Caco-2 (cell line): Measurements from ENCODE around the gene TP53I13. TPM values are rescaled to one million over a fixed set of nuclear protein-coding genes. Genes with fewer than 3 reads are reported as not detected.

Experiments used
- BruUV-seq: library from RNA; stranded (reverse); fragments of 400-500 nt; replicated peaks from 2 replicates; lab custom pipeline; 2021; lab: Mats Ljungman, UMichigan
- CTCF ChIA-PET: fragments of 300-600 bp; sonication (Branson Sonifier 250); formaldehyde crosslinking; loops from one replicate; lab custom pipeline; 2022; ENCODE audit warnings: antibody characterized with exemption; lab: Charles Lee
- POLR2A ChIA-PET: fragments of 300-600 bp; sonication (Branson Sonifier 250); formaldehyde crosslinking; loops from one replicate; lab custom pipeline; 2022; ENCODE audit warnings: antibody characterized with exemption; lab: Charles Lee
- DNase-seq, 2 experiments: peaks; one replicate each; pipeline versions ENCODE4 v3.0.0 to v3.0.0-alpha.2; 2020 to 2022
- H3K27me3 ChIP-seq: replicated peaks from 2 replicates; pipeline ENCODE4 v1.6.0; 2011; ENCODE audit warnings: low read length; ENCODE audit not compliant: control insufficient read depth, insufficient read depth
- H3K36me3 ChIP-seq: 2 replicates; pipeline ENCODE4 v1.5.1; 2011; ENCODE audit warnings: low read length; ENCODE audit not compliant: control insufficient read depth, insufficient read depth
- H3K4me1 ChIP-seq: fragments of 250-450 bp; sonication (Bioruptor Pico); 2 replicates; pipeline ENCODE4 v1.5.1; 2020; ENCODE audit warnings: mild to moderate bottlenecking
- H3K4me3 ChIP-seq: 2 replicates; pipeline ENCODE4 v1.5.1; 2011; ENCODE audit warnings: low read depth, mild to moderate bottlenecking, control low read depth, low read length
- H3K9me3 ChIP-seq: fragments of 250-450 bp; sonication (Bioruptor Pico); 2 replicates; pipeline ENCODE4 v1.5.1; 2020; ENCODE audit warnings: mild to moderate bottlenecking, moderate library complexity
- H3K27ac Mint-ChIP-seq: one replicate; pipeline ENCODE4 v1.8.0; 2022; ENCODE audit warnings: mixed read lengths; ENCODE audit not compliant: unreplicated experiment
- H3K27me3 Mint-ChIP-seq: one replicate; pipeline ENCODE4 v1.8.0; 2022; ENCODE audit warnings: mixed read lengths; ENCODE audit not compliant: insufficient read depth, unreplicated experiment
- H3K36me3 Mint-ChIP-seq: one replicate; pipeline ENCODE4 v1.8.0; 2022; ENCODE audit warnings: mild to moderate bottlenecking, mixed read lengths; ENCODE audit not compliant: insufficient read depth, unreplicated experiment
- H3K4me1 Mint-ChIP-seq: one replicate; pipeline ENCODE4 v1.8.0; 2022; ENCODE audit warnings: low read depth, mixed read lengths; ENCODE audit not compliant: unreplicated experiment
- H3K4me3 Mint-ChIP-seq: one replicate; pipeline ENCODE4 v1.8.0; 2022; ENCODE audit warnings: mild to moderate bottlenecking, moderate library complexity, mixed read lengths; ENCODE audit not compliant: unreplicated experiment
- H3K9me3 Mint-ChIP-seq: one replicate; pipeline ENCODE4 v1.8.0; 2022; ENCODE audit warnings: mixed read lengths; ENCODE audit not compliant: unreplicated experiment
- intact Hi-C: fragments of 100-400 bp; cut with micrococcal nuclease; formaldehyde crosslinking; loops from one replicate; pipeline ENCODE4 v1.10.0; 2022; ENCODE audit not compliant: unreplicated experiment
- total RNA-seq: library from RNA; stranded (reverse); gene quantifications from 2 replicates; pipeline ENCODE4 v1.2.3, GENCODE V29; 2022
- TF ChIP-seq, protein P1 (sequence below), 2 experiments: fragments of 200-600 bp in 1 of 2; IDR thresholded peaks; 1 replicate in 1 of 2; 2 replicates in 1 of 2; pipeline versions ENCODE4 v1.5.1 to v1.8.0; 2011 to 2022; ENCODE audit warnings: antibody characterized with exemption in 1 of 2, control low read depth in 1 of 2, inconsistent platforms in 1 of 2, low read depth in 1 of 2, low read length in 1 of 2, mild to moderate bottlenecking in 1 of 2, moderate library complexity in 1 of 2; ENCODE audit not compliant: insufficient read depth in 1 of 2, severe bottlenecking in 1 of 2, unreplicated experiment in 1 of 2

The TP53I13 gene
- total RNA-seq, 1 experiment from 2014 or later, result 49.2 TPM

DNA sequence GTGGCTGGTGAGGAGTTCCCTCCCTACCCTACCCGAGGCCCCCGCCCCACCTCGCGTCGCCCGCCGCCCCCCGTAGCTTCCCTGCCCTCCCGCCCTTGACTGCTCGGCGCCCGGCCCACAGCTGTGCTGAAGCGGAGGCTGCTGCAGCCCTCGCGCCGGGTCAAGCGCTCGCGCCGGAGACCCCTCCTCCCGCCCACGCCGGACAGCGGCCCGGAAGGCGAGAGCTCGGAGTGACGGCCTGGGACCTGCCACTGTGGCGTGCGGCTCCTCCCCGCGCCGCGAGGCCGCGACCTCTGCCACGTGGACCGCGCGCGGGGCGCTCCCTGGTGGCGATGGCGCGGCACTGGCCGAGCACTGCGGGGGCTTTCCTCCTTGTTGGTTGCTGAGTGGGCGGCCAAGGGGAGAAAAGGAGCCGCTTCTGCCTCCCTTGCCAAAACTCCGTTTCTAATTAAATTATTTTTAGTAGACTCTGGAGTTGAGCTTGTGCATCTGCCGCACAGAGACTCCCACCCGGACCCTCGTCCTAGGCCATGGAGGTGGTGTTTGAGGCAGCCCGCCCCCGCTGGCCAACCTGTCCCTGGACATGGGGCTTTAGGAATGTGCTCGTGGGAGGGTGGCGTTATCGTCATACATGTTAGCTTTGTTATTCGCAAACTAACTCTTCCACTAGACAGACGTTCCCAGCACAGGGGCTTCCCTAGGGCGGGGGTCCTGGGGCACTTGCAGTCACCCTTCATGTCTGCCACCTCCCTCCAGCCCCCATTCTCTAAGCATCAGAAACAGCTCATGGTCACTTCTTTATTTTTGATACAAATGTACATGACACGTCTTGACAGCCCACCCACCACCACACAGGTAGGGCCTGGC is 4.4 kb downstream of the TP53I13 start:
- DNase-seq, result no peak

DNA sequence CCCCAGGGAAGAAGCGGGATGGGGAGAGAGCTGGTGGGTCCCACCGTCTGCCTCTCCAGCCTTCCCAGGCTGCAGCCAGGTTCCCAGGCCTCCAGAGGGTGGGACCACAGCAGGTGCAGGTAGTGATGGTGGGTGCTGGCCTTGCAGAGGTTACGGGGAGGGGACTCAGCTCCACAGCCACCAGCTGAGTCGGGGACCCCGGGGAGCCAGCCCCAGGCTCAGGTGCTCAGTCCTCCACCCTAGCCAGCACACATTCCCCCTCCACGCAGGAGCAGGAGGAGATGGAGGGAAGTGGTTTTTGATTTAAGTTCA is 5.0 kb downstream of the TP53I13 start:
- no peak for DNase-seq
- H3K9me3 Mint-ChIP-seq, result no peaks in the 10 kb centered on the region
- no peak overlapping the region for H3K4me3 ChIP-seq
- peaks cover 26% of the 10 kb centered on the region for H3K36me3 Mint-ChIP-seq
- TF ChIP-seq, protein P1, sequence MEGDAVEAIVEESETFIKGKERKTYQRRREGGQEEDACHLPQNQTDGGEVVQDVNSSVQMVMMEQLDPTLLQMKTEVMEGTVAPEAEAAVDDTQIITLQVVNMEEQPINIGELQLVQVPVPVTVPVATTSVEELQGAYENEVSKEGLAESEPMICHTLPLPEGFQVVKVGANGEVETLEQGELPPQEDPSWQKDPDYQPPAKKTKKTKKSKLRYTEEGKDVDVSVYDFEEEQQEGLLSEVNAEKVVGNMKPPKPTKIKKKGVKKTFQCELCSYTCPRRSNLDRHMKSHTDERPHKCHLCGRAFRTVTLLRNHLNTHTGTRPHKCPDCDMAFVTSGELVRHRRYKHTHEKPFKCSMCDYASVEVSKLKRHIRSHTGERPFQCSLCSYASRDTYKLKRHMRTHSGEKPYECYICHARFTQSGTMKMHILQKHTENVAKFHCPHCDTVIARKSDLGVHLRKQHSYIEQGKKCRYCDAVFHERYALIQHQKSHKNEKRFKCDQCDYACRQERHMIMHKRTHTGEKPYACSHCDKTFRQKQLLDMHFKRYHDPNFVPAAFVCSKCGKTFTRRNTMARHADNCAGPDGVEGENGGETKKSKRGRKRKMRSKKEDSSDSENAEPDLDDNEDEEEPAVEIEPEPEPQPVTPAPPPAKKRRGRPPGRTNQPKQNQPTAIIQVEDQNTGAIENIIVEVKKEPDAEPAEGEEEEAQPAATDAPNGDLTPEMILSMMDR (IDR thresholded peaks at IDR 0.05; ENCODE audit: insufficient read depth in 1 of 2, low read depth in 1 of 2, low read length in 1 of 2, severe bottlenecking in 1 of 2, unreplicated experiment in 1 of 2), result no peak
- no peaks in the 10 kb centered on the region for H3K9me3 ChIP-seq
- intact Hi-C loops, result no loop called here
- no peak overlapping the region for H3K27ac Mint-ChIP-seq
- H3K4me1 ChIP-seq, result peaks cover 10% of the 10 kb centered on the region
- CTCF ChIA-PET, result no interaction called here
- H3K4me1 Mint-ChIP-seq, result peaks cover 6% of the 10 kb centered on the region
- BruUV-seq, result TSS peak; percentile 59
- peaks cover 1% of the 10 kb centered on the region; the same call in 1 of the 2 replicates for H3K36me3 ChIP-seq
- POLR2A ChIA-PET, result interaction anchor here (0.6 kb wide), 1 partner anchor 17 kb away, joined by 3 read pairs; no protein-coding TSS in a partner anchor
- H3K27me3 Mint-ChIP-seq, result no peaks in the 10 kb centered on the region
- no peak overlapping the region for H3K4me3 Mint-ChIP-seq
- no peaks in the 10 kb centered on the region for H3K27me3 ChIP-seq

More for the DNA sequence above, 4.4 kb downstream of the TP53I13 start:
- Histone ChIP-seq H3K4me3 (no peak overlapping the region), H3K9me3 (no peaks in the 10 kb centered on the region), H3K27me3 (no peaks in the 10 kb centered on the region), H3K36me3 (peaks cover 1% of the 10 kb centered on the region; the same call in 1 of the 2 replicates), H3K4me1 (peaks cover 10% of the 10 kb centered on the region)
- no peak overlapping the region for H3K27ac Mint-ChIP-seq
- H3K4me3 Mint-ChIP-seq, result no peak overlapping the region
- H3K36me3 Mint-ChIP-seq, result peaks cover 32% of the 10 kb centered on the region
- no TSS peak for BruUV-seq
- H3K9me3 Mint-ChIP-seq, result no peaks in the 10 kb centered on the region
- TF ChIP-seq, protein P1 (IDR thresholded peaks at IDR 0.05; ENCODE audit: insufficient read depth in 1 of 2, low read depth in 1 of 2, low read length in 1 of 2, severe bottlenecking in 1 of 2, unreplicated experiment in 1 of 2), result no peak
- H3K27me3 Mint-ChIP-seq, result no peaks in the 10 kb centered on the region
- CTCF ChIA-PET, result interaction anchor here (0.6 kb wide), 1 partner anchor 461 kb away, joined by 3 read pairs; no protein-coding TSS in a partner anchor
- POLR2A ChIA-PET, result interaction anchor here (0.6 to 0.7 kb wide), 2 partner anchors 17 to 247 kb away, joined by 3 to 4 read pairs; no protein-coding TSS in a partner anchor
- intact Hi-C loops, result no loop called here
- H3K4me1 Mint-ChIP-seq, result peaks cover 6% of the 10 kb centered on the region

DNA sequence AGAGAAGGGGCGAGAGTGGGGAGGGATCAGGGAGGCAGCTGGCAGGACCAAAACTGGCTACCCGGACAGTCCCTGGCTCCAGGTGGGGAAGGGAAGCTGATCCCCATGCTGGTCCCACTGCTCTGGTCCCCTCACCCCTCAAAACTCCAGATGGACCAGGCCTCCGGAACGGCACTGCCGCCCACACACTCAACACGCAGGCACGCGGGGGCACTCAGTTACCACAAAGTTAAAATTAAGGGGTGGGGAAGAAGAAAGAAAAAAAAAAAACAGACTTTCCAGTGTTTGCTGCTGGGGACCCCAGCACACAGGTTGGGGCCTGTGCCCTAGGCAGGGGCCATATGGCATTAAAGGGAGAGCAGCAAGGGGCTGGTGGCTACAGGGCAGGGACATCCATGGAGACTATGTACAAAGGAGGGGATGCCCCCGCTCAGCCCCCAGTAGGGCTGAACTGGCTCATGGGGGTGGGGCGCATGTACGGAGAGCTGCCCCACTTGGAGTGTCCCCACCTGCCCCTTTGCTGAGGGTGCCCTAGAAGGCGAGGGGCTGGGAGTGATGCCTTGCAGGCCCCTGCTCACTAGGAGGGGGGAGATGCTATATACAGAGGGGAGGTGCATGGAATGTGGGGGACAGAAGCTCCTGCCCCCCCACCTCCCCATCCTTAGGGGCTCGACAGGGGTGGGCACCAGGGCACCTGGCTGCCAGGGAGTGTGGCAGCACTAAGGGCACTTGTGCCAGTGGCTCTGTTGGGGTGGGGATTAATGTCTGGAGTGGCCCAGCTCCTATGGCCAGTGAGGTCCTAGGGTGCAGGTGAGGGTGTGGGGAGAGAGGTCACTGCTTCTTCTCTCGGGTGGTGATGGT is 5.6 kb downstream of the TP53I13 start:
- H3K36me3 ChIP-seq, result peaks cover 1% of the 10 kb centered on the region; the same call in 1 of the 2 replicates
- H3K4me1 Mint-ChIP-seq, result peaks cover 6% of the 10 kb centered on the region
- no peak overlapping the region for H3K4me3 ChIP-seq

More for the DNA sequence above, 5.6 kb downstream of the TP53I13 start:
- peaks cover 26% of the 10 kb centered on the region for H3K36me3 Mint-ChIP-seq
- TF ChIP-seq, protein P1 (IDR thresholded peaks at IDR 0.05; ENCODE audit: insufficient read depth in 1 of 2, low read depth in 1 of 2, low read length in 1 of 2, severe bottlenecking in 1 of 2, unreplicated experiment in 1 of 2), result no peak
- H3K27ac Mint-ChIP-seq, result no peak overlapping the region
- ChIA-PET POLR2A (interaction anchor here (0.6 kb wide), 1 partner anchor 16 kb away, joined by 3 read pairs; no protein-coding TSS in a partner anchor), CTCF (interaction anchor here (0.9 to 1.9 kb wide), 7 partner anchors 8 to 204 kb away, joined by 3 to 7 read pairs (median 4); no protein-coding TSS in a partner anchor)
- Histone ChIP-seq H3K9me3 (no peaks in the 10 kb centered on the region), H3K27me3 (no peaks in the 10 kb centered on the region), H3K4me1 (peaks cover 10% of the 10 kb centered on the region)
- no TSS peak for BruUV-seq
- no peak overlapping the region for H3K4me3 Mint-ChIP-seq
- H3K9me3 Mint-ChIP-seq, result no peaks in the 10 kb centered on the region
- no peaks in the 10 kb centered on the region for H3K27me3 Mint-ChIP-seq
- DNase-seq, result no peak
- intact Hi-C loops, result loop anchor here (2.0 kb wide), 1 partner anchor 15 kb away; the partner anchor contains the start of gene GIT1
